T47D (cell line): ENCODE measurements around the gene UBA3.

Source experiments
- DNase-seq, 2 experiments: peaks; one replicate each; pipeline versions ENCODE4 v3.0.0 to v3.0.0-alpha.2; 2011 to 2012; ENCODE audit warnings: low read depth in 1 of 2, low spot score in 1 of 2
- JUND ChIP-seq: IDR thresholded peaks from 2 replicates; pipeline ENCODE4 v1.6.1; 2012; ENCODE audit warnings: low read depth
- in situ Hi-C: cut with HindIII; loops from 2 replicates; pipeline ENCODE4 v1.10.0; 2016; ENCODE audit warnings: low sequenced_read_pairs, low pct_unique_long_range_greater_than_20kb

The UBA3 gene

DNA sequence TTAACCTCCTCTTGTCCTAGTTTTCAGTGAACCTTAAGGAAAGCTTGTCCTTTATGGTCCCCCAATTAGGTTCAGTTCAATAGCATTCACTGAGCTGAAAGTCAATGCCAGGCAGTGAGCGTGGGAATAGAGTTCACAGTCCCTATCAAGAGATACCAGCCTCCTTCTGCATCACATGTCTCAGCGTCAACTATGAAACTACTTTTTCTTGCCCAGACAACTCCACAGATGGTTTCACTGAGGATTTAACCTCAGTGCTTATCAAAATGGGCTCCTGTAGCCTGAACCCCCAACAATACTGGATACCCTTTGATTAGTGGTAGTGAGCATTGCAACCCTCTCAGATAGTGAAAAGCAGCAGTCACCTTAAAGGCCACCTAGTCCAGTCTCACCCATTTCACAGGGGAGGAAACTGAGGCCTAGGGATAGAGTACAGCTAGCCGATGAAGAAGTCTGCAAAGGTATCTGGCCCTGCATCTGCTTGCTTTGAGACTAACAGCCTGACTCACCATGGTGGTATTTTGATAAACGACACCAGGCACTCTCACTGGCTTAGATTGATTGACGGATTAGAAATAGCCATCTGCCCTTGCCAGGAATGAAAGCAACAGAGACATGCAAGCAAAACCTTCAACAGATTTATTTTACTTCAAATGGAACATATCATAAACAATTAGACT is 1.6 kb upstream of the UBA3 start:
- in situ Hi-C loops: no loop called here
- no peak for DNase-seq
- TF ChIP-seq JUND: no peak

GRCh38 chr3:69079269-69080159 is 651 bp downstream of the UBA3 start:
- DNase-seq: no peak
- in situ Hi-C loops: no loop called here
- TF ChIP-seq JUND: no peak

DNA sequence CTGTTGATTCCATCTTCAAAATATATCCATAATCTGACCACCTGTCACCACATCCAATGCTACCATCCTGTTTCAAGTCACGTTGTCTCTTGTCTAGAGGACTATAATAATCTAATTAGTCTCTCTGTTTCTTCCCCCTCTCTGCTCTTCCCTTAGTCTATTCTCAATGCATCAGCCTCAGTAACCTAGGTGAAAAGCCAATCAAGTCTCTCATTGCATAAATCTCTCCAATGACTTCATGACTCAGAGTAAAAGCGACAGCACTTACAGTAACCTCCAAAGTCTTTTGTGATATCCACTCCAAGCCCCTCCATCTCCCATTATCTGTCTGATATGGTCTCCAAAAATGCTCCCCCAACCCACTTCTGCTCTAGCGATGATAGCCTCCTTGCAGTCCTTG is 7.2 kb downstream of the UBA3 start:
- in situ Hi-C loops: no loop called here
- TF ChIP-seq JUND: no peak
- no peak for DNase-seq

GRCh38 chr3:69066121-69066520 is 14.0 kb downstream of the UBA3 start:
- TF ChIP-seq JUND: no peak
- in situ Hi-C loops: no loop called here
- no peak for DNase-seq

DNA sequence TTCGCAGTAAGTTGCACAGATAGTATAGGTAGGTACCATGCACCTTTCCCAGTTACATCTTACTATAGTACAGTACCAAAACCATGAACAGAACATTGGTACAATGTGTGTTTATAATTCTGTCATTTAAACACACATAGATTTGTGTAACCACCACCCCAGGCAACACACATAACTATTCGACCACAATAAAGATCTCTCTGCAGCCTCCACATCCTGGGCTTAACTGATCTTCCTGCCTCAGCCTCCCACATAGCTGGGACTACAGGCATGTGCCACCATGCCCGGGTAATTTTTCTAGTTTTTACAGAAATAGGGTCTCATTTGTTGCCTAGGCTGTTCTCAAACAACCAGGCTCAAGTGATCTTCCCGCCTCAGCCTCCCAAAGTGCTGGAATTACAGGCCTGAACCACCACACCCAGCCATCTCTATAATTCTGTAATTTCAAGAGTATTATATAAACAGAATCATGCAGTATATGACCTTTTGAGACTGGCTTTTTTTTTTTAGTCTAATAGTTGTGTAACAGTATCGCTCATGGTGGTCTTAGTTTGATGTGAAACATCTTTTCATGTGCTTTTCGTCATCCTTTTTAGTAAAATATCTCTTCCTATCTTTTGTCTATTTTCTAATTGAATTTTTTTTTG is 14.7 kb downstream of the UBA3 start:
- no peak for DNase-seq
- in situ Hi-C loops: no loop called here
- no peak for TF ChIP-seq JUND

GRCh38 chr3:69063636-69064035 is 16.5 kb downstream of the UBA3 start:
- TF ChIP-seq JUND: no peak
- DNase-seq: no peak
- in situ Hi-C loops: no loop called here

DNA sequence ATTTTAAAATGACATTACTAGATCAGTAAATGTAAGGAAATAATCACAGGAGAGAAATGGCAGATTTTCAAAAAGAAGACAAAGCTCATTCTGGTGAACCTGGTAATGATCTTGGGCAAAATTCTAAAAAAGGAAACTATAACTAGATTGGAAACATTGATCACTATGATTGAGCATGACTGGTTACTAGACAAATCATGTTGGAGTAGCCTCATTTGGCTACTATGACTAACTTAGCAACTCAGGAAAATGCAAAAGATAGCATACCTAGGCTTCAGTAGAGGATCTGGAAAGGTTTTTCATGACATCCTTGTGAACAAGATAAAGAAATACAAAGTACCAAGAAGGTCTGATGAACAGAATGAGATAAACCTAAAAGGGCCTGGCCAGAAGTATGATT is 20.5 kb downstream of the UBA3 start:
- in situ Hi-C loops: no loop called here
- DNase-seq: no peak
- TF ChIP-seq JUND: no peak

DNA sequence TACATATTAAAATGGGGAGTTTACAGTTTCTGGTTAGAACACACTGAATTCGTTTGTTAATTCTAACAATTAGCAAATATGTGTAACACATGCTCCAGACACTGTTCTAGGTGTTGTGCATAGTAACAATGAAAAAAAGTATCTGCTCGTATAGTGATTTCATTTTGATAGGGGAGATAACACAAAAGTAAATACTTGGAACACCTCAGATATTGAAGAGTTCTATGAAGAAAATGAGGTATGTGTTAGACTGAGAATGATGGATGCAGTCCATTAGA is 21.3 kb downstream of the UBA3 start:
- no peak for TF ChIP-seq JUND
- in situ Hi-C loops: no loop called here
- no peak for DNase-seq

DNA sequence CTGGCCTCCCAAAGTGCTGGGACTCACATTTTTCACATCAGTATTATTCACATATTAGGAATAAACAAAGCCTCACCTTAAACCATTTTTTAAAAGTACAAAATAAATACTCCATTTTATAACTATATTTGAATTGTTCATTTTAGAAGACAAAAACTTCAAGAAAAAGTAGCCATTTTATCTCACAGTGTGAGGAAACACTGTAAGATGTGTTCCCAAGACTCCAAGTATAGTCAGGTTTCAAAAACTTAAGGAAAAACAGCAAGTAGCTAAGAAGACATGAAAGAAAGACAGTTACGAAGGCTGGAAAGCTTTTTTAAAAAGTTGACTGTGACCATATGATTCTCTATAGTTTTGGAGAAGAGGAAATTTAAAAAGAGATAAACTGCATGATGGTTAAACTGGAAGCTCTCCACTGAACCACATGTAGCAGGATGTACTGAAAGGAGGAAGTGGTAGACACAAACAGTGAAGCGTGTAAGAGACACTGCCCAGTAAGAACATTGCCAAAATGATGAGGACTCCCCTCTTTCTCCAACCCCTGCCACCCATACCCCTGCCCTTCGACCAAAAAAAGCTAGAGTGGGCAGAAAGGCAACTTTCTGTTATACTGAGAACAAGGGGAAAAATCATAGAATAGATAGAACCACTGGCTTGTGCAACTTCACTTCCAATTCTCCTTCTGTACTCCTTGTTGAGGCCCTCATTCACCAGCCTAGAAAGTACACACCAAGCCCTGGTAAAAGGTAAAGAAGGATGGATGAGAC is 21.8 kb downstream of the UBA3 start:
- TF ChIP-seq JUND: no peak
- DNase-seq: no peak
- in situ Hi-C loops: no loop called here

DNA sequence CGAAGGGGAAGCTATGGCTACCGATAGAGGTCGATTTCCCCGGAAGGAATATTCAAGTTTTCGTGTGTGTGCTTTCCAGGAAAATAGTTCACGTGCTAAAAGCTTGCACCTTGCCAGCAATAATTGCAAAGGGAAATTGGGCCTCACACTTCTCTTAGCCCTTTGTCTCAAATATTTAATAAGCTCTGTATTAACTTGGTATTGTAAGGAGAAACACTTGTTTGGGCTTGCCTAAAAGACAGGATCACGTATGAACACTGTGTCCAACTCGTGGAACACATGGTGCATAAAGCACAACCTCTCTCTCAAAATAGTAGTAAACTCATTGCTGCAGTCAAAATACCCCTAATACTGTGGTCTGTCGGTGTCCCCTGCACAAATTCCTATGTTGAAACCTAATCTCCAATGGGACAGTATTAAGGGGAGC is 27.7 kb downstream of the UBA3 start:
- TF ChIP-seq JUND: no peak
- DNase-seq: no peak
- in situ Hi-C loops: no loop called here

GRCh38 chr3:69051756-69052471 is 28.3 kb downstream of the UBA3 start, which contains the start of gene TMF1:
TMF1 (minus strand) TSS chr3:69052333; CDS start chr3:69052086, 247 bp downstream.
- in situ Hi-C loops: no loop called here
- peak; percentile 58 to 98 for DNase-seq
- no peak for TF ChIP-seq JUND

DNA sequence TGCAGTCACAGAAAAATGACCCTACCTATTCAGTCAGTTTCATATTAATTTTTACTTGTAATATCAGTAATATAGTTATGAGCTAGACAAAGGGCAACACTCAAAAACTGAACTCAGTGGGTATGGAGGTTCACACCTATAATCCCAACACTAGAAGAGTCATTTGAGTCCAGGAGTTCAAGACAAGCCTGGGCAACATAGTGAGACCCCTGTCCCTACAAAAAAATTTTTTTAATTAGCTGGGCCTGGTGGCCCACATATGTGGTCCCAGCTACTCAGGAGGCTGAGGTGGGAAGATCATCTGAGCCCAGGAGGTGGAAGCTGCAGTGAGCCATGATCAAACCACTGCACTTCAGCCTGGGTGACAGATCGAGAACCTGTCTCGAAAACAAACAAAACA is 31.2 kb downstream of the UBA3 start:
- in situ Hi-C loops: no loop called here
- no peak for DNase-seq
- TF ChIP-seq JUND: no peak
